CD4-positive, CD25-positive, alpha-beta regulatory T cell (primary cell): Measurements from ENCODE around the gene DENND10. TPM values are rescaled to one million over a fixed set of nuclear protein-coding genes. Genes with fewer than 3 reads are reported as not detected.
A peak's percentile ranks its signal among the peaks of the same experiment; 100 is the strongest.
"Not testable (repeated sequence)": the region's sequence is repeated elsewhere in the genome, so short reads cannot be mapped to it uniquely, and the experiment has no call there.

Experiments
- ATAC-seq, 2 donors: fragments of 150-1000 bp; cut with Tn5 transposase; one replicate each; pipeline ENCODE4 v1.10.0; 2021; ENCODE audit warnings: low read depth in 2 of 2, moderate number of reproducible peaks in 2 of 2, moderate library complexity in 1 of 2
- DNase-seq, 3 donors: peaks; one replicate each; pipeline versions ENCODE4 v3.0.0 to v3.0.0-alpha.2; 2012 to 2022; ENCODE audit warnings: mixed read lengths in 1 of 3
- H3K27ac ChIP-seq: one replicate; pipeline ENCODE4 v1.7.0; 2013; ENCODE audit warnings: mild to moderate bottlenecking, low read length; ENCODE audit not compliant: insufficient read depth, poor library complexity, severe bottlenecking
- H3K27me3 ChIP-seq: one replicate; pipeline ENCODE4 v1.7.0; 2013; ENCODE audit warnings: low read length; ENCODE audit not compliant: control insufficient read depth, insufficient read depth
- H3K36me3 ChIP-seq: one replicate; pipeline ENCODE4 v1.7.0; 2013; ENCODE audit warnings: mild to moderate bottlenecking, low read length, moderate library complexity; ENCODE audit not compliant: control insufficient read depth, insufficient read depth
- H3K4me1 ChIP-seq: 2 replicates; pipeline ENCODE4 v1.7.0; 2013; ENCODE audit warnings: mild to moderate bottlenecking, low read length; ENCODE audit not compliant: insufficient read depth, control insufficient read depth, poor library complexity, severe bottlenecking
- H3K4me3 ChIP-seq: one replicate; pipeline ENCODE4 v1.7.0; 2013; ENCODE audit warnings: low read depth, mild to moderate bottlenecking, low read length, moderate library complexity
- H3K9me3 ChIP-seq, 2 experiments: 1 replicate in 1 of 2; 2 replicates in 1 of 2; pipeline ENCODE4 v1.7.0; 2013; ENCODE audit warnings: low read length in 2 of 2, mild to moderate bottlenecking in 1 of 2, moderate library complexity in 1 of 2; ENCODE audit not compliant: control insufficient read depth in 2 of 2
- H3K27ac Mint-ChIP-seq, 3 donors: one replicate each; pipeline ENCODE4 v1.8.0; 2020 to 2022; ENCODE audit warnings: mild to moderate bottlenecking in 3 of 3, mixed read lengths in 3 of 3, moderate library complexity in 2 of 3
- H3K27me3 Mint-ChIP-seq: one replicate; pipeline ENCODE4 v1.8.0; 2022; ENCODE audit warnings: mild to moderate bottlenecking, mixed read lengths
- H3K36me3 Mint-ChIP-seq: one replicate; pipeline ENCODE4 v1.8.0; 2020; ENCODE audit warnings: mixed read lengths
- H3K4me1 Mint-ChIP-seq, 4 donors: one replicate each; pipeline ENCODE4 v1.8.0; 2020 to 2022; ENCODE audit warnings: mixed read lengths in 4 of 4, mild to moderate bottlenecking in 1 of 4
- H3K4me3 Mint-ChIP-seq, 4 donors: one replicate each; pipeline ENCODE4 v1.8.0; 2020 to 2022; ENCODE audit warnings: mild to moderate bottlenecking in 4 of 4, mixed read lengths in 4 of 4, moderate library complexity in 3 of 4
- H3K9me3 Mint-ChIP-seq, 7 donors: one replicate each; pipeline ENCODE4 v1.8.0; 2020 to 2022; ENCODE audit warnings: mixed read lengths in 7 of 7, mild to moderate bottlenecking in 3 of 7, moderate library complexity in 2 of 7
- polyA plus RNA-seq, 4 donors: library from polyadenylated mRNA; unstranded; fragments of 300-500 nt; fragmentation: Illumina TruSeq; gene quantifications; one replicate each; pipeline ENCODE4 v1.2.3, GENCODE V29; 2021
- total RNA-seq: library from RNA; stranded (reverse); gene quantifications from one replicate; pipeline ENCODE4 v1.2.3, GENCODE V29; 2022

DENND10 gene
- total and polyA plus RNA-seq, 5 donors from 2014 or later: 72.3 to 121 (median 91.0) TPM

DNA sequence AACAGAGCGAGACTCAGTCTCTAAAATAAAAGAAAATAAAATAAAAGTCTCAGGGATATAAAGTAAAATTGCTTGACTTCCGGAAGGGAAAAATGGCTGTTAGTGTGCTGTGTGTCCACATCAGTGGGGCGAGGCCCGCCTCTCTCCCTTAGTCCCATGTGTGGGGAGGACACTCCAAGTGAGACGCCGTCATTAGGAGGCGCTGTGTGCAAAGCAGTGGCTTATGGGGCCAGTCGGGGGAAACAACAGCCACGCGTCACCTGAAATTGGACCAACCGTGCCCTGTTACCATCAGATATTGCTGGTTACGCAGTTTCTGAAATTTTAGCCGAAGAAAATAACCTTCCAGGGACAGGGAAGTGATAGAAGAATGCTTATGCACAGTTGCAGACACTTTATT is 45.8 kb downstream of the DENND10 start:
- no peaks in the 10 kb centered on the region for H3K9me3 ChIP-seq
- H3K36me3 ChIP-seq: peaks cover 41% of the 10 kb centered on the region
- Mint-ChIP-seq H3K27me3 (no peaks in the 10 kb centered on the region), H3K9me3 (peaks cover 0 to 1% (median 0%) of the 10 kb centered on the region in 7 donors), H3K4me3 (no peak overlapping the region), H3K4me1 (peaks cover 0 to 5% (median 0%) of the 10 kb centered on the region in 4 donors), H3K36me3 (peaks cover 26% of the 10 kb centered on the region), H3K27ac (no peak overlapping the region)
- no peak for DNase-seq
- no peaks in the 10 kb centered on the region for H3K27me3 ChIP-seq
- H3K4me1 ChIP-seq: no peaks in the 10 kb centered on the region
- no peak for ATAC-seq
- H3K27ac ChIP-seq: no peak overlapping the region
- H3K4me3 ChIP-seq: no peak overlapping the region

DNA sequence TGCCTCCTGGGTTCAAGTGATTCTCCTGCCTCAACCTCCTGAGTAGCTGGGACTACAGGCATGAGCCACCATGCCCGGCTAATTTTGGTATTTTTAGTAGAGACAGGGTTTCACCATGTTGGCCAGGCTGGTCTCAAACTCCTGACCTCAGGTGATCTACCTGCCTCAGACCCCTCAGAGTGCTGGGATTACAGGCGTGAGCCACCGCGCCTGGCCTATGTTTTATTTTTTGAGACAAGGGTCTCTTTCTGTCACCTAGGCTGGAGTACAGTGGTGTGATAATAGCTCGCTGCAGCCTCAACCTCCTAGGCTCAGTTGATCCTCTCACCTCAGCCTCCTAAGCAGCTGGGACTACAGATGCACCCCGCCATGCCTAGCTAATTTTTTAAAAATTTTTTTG is 47.7 kb downstream of the DENND10 start:
- not testable (repeated sequence) for H3K27me3 ChIP-seq, H3K4me3 Mint-ChIP-seq, H3K27me3 Mint-ChIP-seq, H3K27ac ChIP-seq, H3K4me1 ChIP-seq, ATAC-seq, H3K9me3 ChIP-seq, H3K4me3 ChIP-seq, H3K9me3 Mint-ChIP-seq, H3K27ac Mint-ChIP-seq, H3K4me1 Mint-ChIP-seq, DNase-seq
- peaks cover 29% of the 10 kb centered on the region for H3K36me3 Mint-ChIP-seq
- H3K36me3 ChIP-seq: peaks cover 48% of the 10 kb centered on the region

DNA sequence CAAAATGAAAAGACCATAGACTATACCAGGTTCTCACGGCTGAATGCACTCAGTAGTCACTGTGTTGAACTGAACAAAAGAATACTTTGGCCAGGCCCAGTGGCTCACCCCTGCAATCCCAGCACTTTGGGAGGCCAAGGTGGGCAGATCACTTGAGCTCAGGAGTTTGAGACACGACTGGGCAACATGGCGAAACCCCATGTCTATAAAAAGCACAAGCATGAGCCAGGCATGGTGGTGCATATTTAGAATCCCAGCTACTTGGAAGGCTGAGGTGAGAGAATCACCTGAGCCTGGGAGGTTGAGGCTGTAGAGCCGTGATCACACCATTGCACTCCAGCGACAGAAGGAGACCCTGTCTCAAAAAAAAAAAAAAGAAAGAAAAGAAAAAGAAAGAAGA is 49.1 kb downstream of the DENND10 start:
- H3K27ac Mint-ChIP-seq: no peak overlapping the region
- ATAC-seq: no peak
- H3K36me3 ChIP-seq: peaks cover 36% of the 10 kb centered on the region

DNA sequence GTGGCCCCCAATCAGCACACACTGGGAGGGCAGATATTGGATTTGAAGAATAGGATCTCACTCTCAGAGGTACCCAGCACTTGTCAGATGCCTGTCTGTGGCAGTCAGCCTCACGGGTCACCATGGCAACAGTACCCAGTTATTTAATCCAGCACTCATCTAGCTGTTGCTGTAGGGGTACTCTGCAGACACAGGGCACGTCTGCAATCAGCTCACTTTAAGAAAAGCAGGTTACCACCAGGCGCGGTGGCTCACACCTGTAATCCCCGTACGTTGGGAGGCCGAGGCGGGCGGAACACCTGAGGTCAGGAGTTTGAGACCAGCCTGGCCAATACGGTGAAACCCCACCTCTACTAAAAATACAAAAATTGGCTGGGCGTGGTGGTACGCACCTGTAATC is 49.7 kb downstream of the DENND10 start:
- Histone ChIP-seq H3K36me3 (peaks cover 33% of the 10 kb centered on the region), H3K4me3 (no peak overlapping the region), H3K9me3 (no peaks in the 10 kb centered on the region), H3K4me1 (no peaks in the 10 kb centered on the region), H3K27me3 (no peaks in the 10 kb centered on the region), H3K27ac (no peak overlapping the region)
- Mint-ChIP-seq H3K36me3 (peaks cover 37% of the 10 kb centered on the region), H3K4me1 (peaks cover 0 to 5% (median under 1%) of the 10 kb centered on the region in 4 donors), H3K9me3 (peaks cover 0 to 1% (median 0%) of the 10 kb centered on the region in 7 donors), H3K27me3 (no peaks in the 10 kb centered on the region), H3K4me3 (no peak overlapping the region), H3K27ac (no peak overlapping the region)
- no peak for DNase-seq
- no peak for ATAC-seq

More for the DNA sequence above, 49.1 kb downstream of the DENND10 start:
- no peaks in the 10 kb centered on the region for H3K9me3 ChIP-seq
- H3K4me1 ChIP-seq: no peaks in the 10 kb centered on the region
- no peak overlapping the region for H3K4me3 Mint-ChIP-seq
- no peak overlapping the region for H3K4me3 ChIP-seq
- peaks cover 37% of the 10 kb centered on the region for H3K36me3 Mint-ChIP-seq
- no peak for DNase-seq
- no peaks in the 10 kb centered on the region for H3K27me3 Mint-ChIP-seq
- H3K4me1 Mint-ChIP-seq: peaks cover 0 to 5% (median under 1%) of the 10 kb centered on the region in 4 donors
- peaks cover 0 to 1% (median 0%) of the 10 kb centered on the region in 7 donors for H3K9me3 Mint-ChIP-seq
- no peaks in the 10 kb centered on the region for H3K27me3 ChIP-seq
- H3K27ac ChIP-seq: no peak overlapping the region

DNA sequence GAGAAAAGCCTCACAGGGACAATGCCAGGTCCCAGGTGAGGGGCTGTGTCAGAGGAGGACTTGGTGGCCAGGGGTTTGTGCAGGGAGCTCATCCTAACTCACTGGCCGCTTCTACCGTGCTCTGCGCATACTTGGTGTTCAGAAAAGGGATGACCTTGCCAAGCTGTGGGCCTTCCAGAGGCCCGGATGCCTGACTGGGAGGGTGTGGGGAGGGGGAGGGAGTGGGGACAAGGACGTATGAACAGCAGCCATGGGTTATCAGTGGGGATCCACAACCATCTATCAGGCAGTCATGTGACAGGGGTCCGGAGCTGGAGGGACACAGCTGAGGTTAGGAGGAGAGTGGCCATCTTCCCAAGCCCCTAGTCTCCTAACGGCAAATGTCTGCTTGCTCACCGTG is 55.4 kb downstream of the DENND10 start:
- peaks cover 4% of the 10 kb centered on the region for H3K4me1 ChIP-seq
- H3K27ac ChIP-seq: no peak overlapping the region
- no peaks in the 10 kb centered on the region for H3K9me3 ChIP-seq
- no peak for ATAC-seq
- no peaks in the 10 kb centered on the region for H3K27me3 ChIP-seq
- H3K4me3 ChIP-seq: no peak overlapping the region
- Mint-ChIP-seq H3K4me3 (peak overlapping the region in 1 of 4 donors; percentile 10), H3K27me3 (no peaks in the 10 kb centered on the region), H3K9me3 (no peaks in the 10 kb centered on the region), H3K4me1 (peaks cover under 1 to 27% (median 12%) of the 10 kb centered on the region in 4 donors), H3K27ac (no peak overlapping the region), H3K36me3 (peaks cover 26% of the 10 kb centered on the region)
- no peak for DNase-seq
- H3K36me3 ChIP-seq: peaks cover 34% of the 10 kb centered on the region

DNA sequence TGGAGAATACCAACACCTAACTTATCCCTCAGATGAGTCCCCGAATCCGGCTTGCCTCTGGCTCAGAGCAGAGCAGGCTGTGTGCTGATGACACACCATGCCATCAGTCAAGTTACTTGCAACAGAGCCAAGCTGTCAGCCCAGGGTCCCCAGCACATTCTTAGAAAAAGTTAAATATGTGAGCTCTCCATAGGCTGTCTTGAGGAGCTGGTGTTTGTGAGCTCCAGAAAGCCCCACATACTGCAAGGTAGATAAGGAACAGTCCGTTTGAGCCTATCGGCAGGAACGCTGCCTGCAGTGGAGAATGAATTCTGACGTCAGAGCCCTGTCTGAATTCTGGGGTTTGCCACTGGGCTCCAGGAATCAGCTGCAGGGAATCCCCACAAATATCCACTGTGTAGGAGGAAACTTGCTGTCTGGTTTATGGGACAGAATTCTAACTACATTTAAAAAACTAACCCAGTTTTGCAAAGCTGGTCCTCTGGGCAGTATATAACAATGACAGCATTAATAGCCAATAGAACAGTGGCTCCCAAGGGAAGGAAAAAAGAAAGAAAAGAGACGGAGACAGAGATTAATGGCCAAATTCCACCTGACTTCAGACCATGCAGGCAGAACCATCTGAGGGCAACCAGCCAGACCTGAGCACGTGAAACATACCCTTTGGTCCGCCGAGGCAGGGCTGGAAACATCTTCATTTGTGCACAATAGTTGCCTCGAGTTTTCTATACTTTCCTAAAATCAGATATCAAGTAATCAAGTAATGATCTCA is 58.0 kb downstream of the DENND10 start:
- Histone ChIP-seq H3K9me3 (no peaks in the 10 kb centered on the region), H3K4me3 (no peak overlapping the region), H3K4me1 (peaks cover 24% of the 10 kb centered on the region), H3K27ac (no peak overlapping the region), H3K27me3 (no peaks in the 10 kb centered on the region), H3K36me3 (peaks cover 16% of the 10 kb centered on the region)
- DNase-seq: no peak
- ATAC-seq: no peak
- peak overlapping the region in 2 of 3 donors; percentile 11 to 76 for H3K27ac Mint-ChIP-seq
- H3K9me3 Mint-ChIP-seq: no peaks in the 10 kb centered on the region
- no peaks in the 10 kb centered on the region for H3K27me3 Mint-ChIP-seq
- H3K4me3 Mint-ChIP-seq: peak overlapping the region in 1 of 4 donors; percentile 27
- H3K4me1 Mint-ChIP-seq: peaks cover 7 to 45% (median 28%) of the 10 kb centered on the region in 4 donors
- peaks cover 20% of the 10 kb centered on the region for H3K36me3 Mint-ChIP-seq

DNA sequence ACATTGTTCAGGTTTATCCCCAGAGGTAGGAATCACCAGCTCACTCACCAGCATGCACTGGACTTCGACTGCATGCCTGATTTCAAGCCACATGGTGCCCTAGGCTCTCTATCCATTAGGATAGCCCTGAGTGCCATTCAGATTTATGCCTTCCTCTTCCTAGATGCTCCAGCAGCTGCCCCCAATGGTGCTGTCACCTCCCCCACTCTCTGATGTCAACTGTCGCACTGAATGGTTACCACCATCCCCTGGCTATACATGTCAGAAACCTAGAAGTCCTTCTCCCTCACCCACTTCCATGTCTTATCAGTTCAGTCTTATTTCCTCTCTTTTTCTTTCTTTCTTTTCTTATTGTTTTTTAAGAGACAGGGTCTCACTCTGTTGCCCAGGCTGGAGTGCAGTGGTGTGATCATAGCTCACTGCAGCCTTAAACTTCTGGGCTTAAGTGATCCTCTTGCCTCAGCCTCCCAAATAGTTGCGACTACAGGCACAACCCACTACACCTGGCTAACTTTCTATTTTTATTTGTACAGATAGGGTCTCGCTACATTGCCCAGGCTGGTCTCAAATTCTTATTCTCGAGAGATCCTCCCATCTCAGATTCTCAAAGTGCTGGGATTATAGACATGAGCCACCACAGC is 58.7 kb downstream of the DENND10 start:
- peaks cover 16% of the 10 kb centered on the region for H3K36me3 ChIP-seq
- no peaks in the 10 kb centered on the region for H3K9me3 ChIP-seq
- no peak for ATAC-seq

More for the DNA sequence above, 58.7 kb downstream of the DENND10 start:
- H3K27ac ChIP-seq: no peak overlapping the region
- no peak overlapping the region for H3K4me3 ChIP-seq
- H3K27me3 Mint-ChIP-seq: no peaks in the 10 kb centered on the region
- H3K9me3 Mint-ChIP-seq: no peaks in the 10 kb centered on the region
- peaks cover 7 to 50% (median 31%) of the 10 kb centered on the region in 4 donors for H3K4me1 Mint-ChIP-seq
- H3K27ac Mint-ChIP-seq: peak overlapping the region in 2 of 3 donors; percentile 42 to 76
- no peaks in the 10 kb centered on the region for H3K27me3 ChIP-seq
- H3K4me1 ChIP-seq: peaks cover 24% of the 10 kb centered on the region
- peak overlapping the region in 2 of 4 donors; percentile 5 to 24 for H3K4me3 Mint-ChIP-seq
- DNase-seq: no peak
- H3K36me3 Mint-ChIP-seq: peaks cover 19% of the 10 kb centered on the region
